Fibroblast of lung (primary cell): ENCODE data around the gene GPC5. TPM values are rescaled to one million over a fixed set of nuclear protein-coding genes. Genes with fewer than 3 reads are reported as not detected.

Experiments used
- DNase-seq, 2 donors: peaks; one replicate each; pipeline versions ENCODE4 v3.0.0 to v3.0.0-alpha.2; 2010; ENCODE audit warnings: low read depth in 2 of 2
- H2AFZ ChIP-seq: 2 replicates; pipeline ENCODE4 v1.5.1; 2012; ENCODE audit warnings: low read length, control low read depth, inconsistent platforms
- H3K27ac ChIP-seq: 2 replicates; pipeline ENCODE4 v1.5.1; 2011; ENCODE audit warnings: low read length, control low read depth; ENCODE audit not compliant: insufficient read depth
- H3K27me3 ChIP-seq: 2 replicates; pipeline ENCODE4 v1.5.1; 2011; ENCODE audit warnings: mild to moderate bottlenecking, low read length; ENCODE audit not compliant: control insufficient read depth, insufficient read depth
- H3K36me3 ChIP-seq: 2 replicates; pipeline ENCODE4 v1.5.1; 2011; ENCODE audit warnings: low read length; ENCODE audit not compliant: control insufficient read depth, insufficient read depth
- H3K4me1 ChIP-seq: 2 replicates; pipeline ENCODE4 v1.5.1; 2011; ENCODE audit warnings: low read length; ENCODE audit not compliant: control insufficient read depth, insufficient read depth; ENCODE audit errors: extremely low read depth
- H3K4me2 ChIP-seq: 2 replicates; pipeline ENCODE4 v1.5.1; 2011; ENCODE audit warnings: low read length, control low read depth; ENCODE audit not compliant: insufficient read depth; ENCODE audit errors: extremely low read depth
- H3K4me3 ChIP-seq, 4 experiments: fragments of 200-600 bp in 1 of 4; sonication (generic) in 1 of 4; replicated peaks in 1 of 4; 2 replicates each; pipeline ENCODE4 v1.5.1; 2011 to 2016; ENCODE audit warnings: low read length in 4 of 4, low read depth in 3 of 4, mild to moderate bottlenecking in 3 of 4, control low read depth in 2 of 4, inconsistent platforms in 1 of 4, mixed read lengths in 1 of 4; ENCODE audit not compliant: insufficient read depth in 1 of 4; ENCODE audit errors: control extremely low read depth in 1 of 4
- H3K79me2 ChIP-seq: 2 replicates; pipeline ENCODE4 v1.5.1; 2012; ENCODE audit warnings: mild to moderate bottlenecking, low read length, inconsistent platforms; ENCODE audit not compliant: control insufficient read depth, insufficient read depth
- H3K9ac ChIP-seq: 2 replicates; pipeline ENCODE4 v1.5.1; 2011; ENCODE audit warnings: mild to moderate bottlenecking, low read length, control low read depth; ENCODE audit not compliant: insufficient read depth
- H3K9me3 ChIP-seq: 2 replicates; pipeline ENCODE4 v1.5.1; 2012; ENCODE audit warnings: low read depth, low read length; ENCODE audit not compliant: control insufficient read depth, insufficient read depth
- H4K20me1 ChIP-seq: 2 replicates; pipeline ENCODE4 v1.5.1; 2011; ENCODE audit warnings: low read length; ENCODE audit not compliant: control insufficient read depth, insufficient read depth; ENCODE audit errors: extremely low read depth
- EZH2 ChIP-seq: IDR thresholded peaks from 2 replicates; pipeline ENCODE4 v1.5.1; 2012; ENCODE audit warnings: low read length, control low read depth, mild to moderate bottlenecking; ENCODE audit errors: missing control alignments
- polyA plus RNA-seq, 2 donors: library from polyadenylated mRNA; depleted of rRNA in 1 of 2; stranded (reverse) in 1 of 2; unstranded in 1 of 2; fragments of >200 nt; gene quantifications; 2 replicates each; pipeline ENCODE4 v1.2.1, GENCODE V29; 2011 to 2012; ENCODE audit warnings: missing spikeins in 1 of 2
- total RNA-seq: library from RNA; depleted of rRNA; stranded (reverse); fragments of >200 nt; gene quantifications from 2 replicates; pipeline ENCODE4 v1.2.1, GENCODE V29; 2014
- TF ChIP-seq, protein P1 (sequence below), 2 donors: IDR thresholded peaks in 1 of 2; conservative IDR thresholded peaks in 1 of 2; 1 replicate in 1 of 2; 2 replicates in 1 of 2; pipeline ENCODE4 v1.5.1; 2011 to 2012; ENCODE audit warnings: low read length in 2 of 2, control low read depth in 1 of 2, inconsistent platforms in 1 of 2, low read depth in 1 of 2, mild to moderate bottlenecking in 1 of 2

The GPC5 gene
- total and polyA plus RNA-seq, 2 donors (not counting 1 experiment from before 2014, with no cell fraction given): 0.17 TPM; not detected in 1

DNA sequence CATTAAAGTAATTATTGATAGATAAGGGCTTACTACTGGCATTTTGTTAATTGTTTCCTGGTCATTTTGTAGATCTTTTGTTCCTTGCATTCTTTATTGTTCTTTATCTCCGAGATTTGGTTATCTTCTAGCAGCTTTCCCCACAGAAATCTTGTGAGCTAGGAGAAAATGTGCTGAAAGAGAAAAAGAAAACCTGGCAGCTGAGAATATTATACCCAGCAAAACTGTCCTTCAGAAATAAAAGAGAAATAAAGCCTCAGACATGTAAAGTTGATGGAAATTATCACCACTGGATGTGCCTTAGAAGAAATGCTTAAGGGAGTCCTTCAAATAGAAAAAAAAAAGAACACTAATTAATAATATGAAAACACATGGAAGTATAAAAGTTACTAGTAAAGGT is 1363.3 kb downstream of the GPC5 start:
- H2AFZ ChIP-seq: no peak overlapping the region
- H3K27ac ChIP-seq: no peak overlapping the region

DNA sequence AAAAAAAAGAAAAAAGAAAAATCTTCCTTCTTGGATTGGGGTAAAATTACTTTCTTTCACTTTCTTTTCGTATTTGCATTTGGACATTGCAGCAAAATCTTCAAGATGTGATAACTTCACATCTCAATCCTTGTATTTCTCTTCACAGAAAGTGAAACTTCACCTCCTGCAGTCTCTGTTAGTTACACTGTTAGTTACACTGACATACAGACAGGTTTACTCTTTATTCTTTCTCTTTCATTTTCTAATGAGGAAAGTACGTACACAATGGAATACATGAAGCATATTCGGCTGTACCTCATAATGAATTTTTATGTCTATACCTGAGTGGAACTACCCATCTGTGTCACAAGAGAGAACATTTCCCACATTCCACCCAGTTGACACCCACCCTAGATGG is 1369.0 kb downstream of the GPC5 start:
- no peaks in the 10 kb centered on the region for H3K79me2 ChIP-seq
- no peaks in the 10 kb centered on the region for H3K4me1 ChIP-seq
- no peak for DNase-seq
- no peaks in the 10 kb centered on the region for H3K9me3 ChIP-seq
- H3K9ac ChIP-seq: no peak overlapping the region
- H3K36me3 ChIP-seq: no peaks in the 10 kb centered on the region
- no peaks in the 10 kb centered on the region for H3K27me3 ChIP-seq
- H4K20me1 ChIP-seq: no peaks in the 10 kb centered on the region
- no peak overlapping the region for H3K4me2 ChIP-seq
- H3K27ac ChIP-seq: no peak overlapping the region
- TF ChIP-seq EZH2: no peak
- TF ChIP-seq, protein P1, sequence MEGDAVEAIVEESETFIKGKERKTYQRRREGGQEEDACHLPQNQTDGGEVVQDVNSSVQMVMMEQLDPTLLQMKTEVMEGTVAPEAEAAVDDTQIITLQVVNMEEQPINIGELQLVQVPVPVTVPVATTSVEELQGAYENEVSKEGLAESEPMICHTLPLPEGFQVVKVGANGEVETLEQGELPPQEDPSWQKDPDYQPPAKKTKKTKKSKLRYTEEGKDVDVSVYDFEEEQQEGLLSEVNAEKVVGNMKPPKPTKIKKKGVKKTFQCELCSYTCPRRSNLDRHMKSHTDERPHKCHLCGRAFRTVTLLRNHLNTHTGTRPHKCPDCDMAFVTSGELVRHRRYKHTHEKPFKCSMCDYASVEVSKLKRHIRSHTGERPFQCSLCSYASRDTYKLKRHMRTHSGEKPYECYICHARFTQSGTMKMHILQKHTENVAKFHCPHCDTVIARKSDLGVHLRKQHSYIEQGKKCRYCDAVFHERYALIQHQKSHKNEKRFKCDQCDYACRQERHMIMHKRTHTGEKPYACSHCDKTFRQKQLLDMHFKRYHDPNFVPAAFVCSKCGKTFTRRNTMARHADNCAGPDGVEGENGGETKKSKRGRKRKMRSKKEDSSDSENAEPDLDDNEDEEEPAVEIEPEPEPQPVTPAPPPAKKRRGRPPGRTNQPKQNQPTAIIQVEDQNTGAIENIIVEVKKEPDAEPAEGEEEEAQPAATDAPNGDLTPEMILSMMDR (conservative IDR thresholded peaks at IDR 0.05 in 1 of 2, IDR thresholded peaks at IDR 0.05 in 1 of 2; ENCODE audit: low read depth in 1 of 2, low read length in 2 of 2): no peak
- no peak overlapping the region for H2AFZ ChIP-seq
- H3K4me3 ChIP-seq: no peak overlapping the region

More for the DNA sequence above, 1363.3 kb downstream of the GPC5 start:
- no peak overlapping the region for H3K4me3 ChIP-seq
- no peak for DNase-seq
- no peaks in the 10 kb centered on the region for H3K9me3 ChIP-seq
- H3K4me1 ChIP-seq: no peaks in the 10 kb centered on the region
- H4K20me1 ChIP-seq: no peaks in the 10 kb centered on the region
- no peak overlapping the region for H3K4me2 ChIP-seq
- no peaks in the 10 kb centered on the region for H3K36me3 ChIP-seq
- no peak for TF ChIP-seq EZH2
- TF ChIP-seq, protein P1 (conservative IDR thresholded peaks at IDR 0.05 in 1 of 2, IDR thresholded peaks at IDR 0.05 in 1 of 2; ENCODE audit: low read depth in 1 of 2, low read length in 2 of 2): no peak
- H3K79me2 ChIP-seq: no peaks in the 10 kb centered on the region
- no peak overlapping the region for H3K9ac ChIP-seq
- no peaks in the 10 kb centered on the region for H3K27me3 ChIP-seq

DNA sequence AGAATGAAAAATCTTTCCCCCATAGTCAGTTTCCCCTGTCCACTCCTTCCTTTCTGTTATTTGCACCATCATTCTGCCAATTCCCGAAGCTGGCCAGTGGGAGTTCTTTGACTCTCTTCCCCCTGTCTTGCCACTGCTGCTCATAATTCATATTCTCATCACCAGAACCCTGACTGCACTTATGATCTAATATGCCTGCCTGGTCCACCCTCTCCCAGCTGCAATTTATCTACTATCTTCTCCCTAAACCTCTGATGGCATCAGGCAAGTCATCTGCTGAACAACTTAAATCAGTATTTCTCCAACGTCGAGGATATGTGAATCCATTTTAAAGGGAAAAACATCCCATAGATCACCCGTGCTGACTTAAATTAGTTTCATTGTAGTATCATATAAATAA is 1370.2 kb downstream of the GPC5 start:
- no peak overlapping the region for H3K4me3 ChIP-seq
- no peaks in the 10 kb centered on the region for H3K9me3 ChIP-seq
- no peaks in the 10 kb centered on the region for H3K36me3 ChIP-seq
- no peak overlapping the region for H3K27ac ChIP-seq
- H3K4me1 ChIP-seq: no peaks in the 10 kb centered on the region
- H3K9ac ChIP-seq: no peak overlapping the region
- no peak for TF ChIP-seq EZH2
- TF ChIP-seq, protein P1 (conservative IDR thresholded peaks at IDR 0.05 in 1 of 2, IDR thresholded peaks at IDR 0.05 in 1 of 2; ENCODE audit: low read depth in 1 of 2, low read length in 2 of 2): no peak
- no peak for DNase-seq
- H3K4me2 ChIP-seq: no peak overlapping the region
- no peak overlapping the region for H2AFZ ChIP-seq
- no peaks in the 10 kb centered on the region for H3K79me2 ChIP-seq
- H3K27me3 ChIP-seq: no peaks in the 10 kb centered on the region
- H4K20me1 ChIP-seq: no peaks in the 10 kb centered on the region
